PC-9 (cell line): ENCODE measurements around the gene ETF1.

ENCODE experiments used
- CTCF ChIP-seq: fragments of 200-600 bp; sonication (generic); conservative IDR thresholded peaks from 2 replicates; pipeline ENCODE4 v1.6.1; 2017; ENCODE audit warnings: mixed run types, antibody characterized with exemption, mild to moderate bottlenecking, moderate library complexity
- EZH2 ChIP-seq: fragments of 200-600 bp; sonication (generic); IDR thresholded peaks from 2 replicates; pipeline ENCODE4 v1.8.0; 2017; ENCODE audit warnings: antibody characterized with exemption, low read depth

GRCh38 chr5:138504799-138505198, 38.2 kb downstream of the ETF1 start:
- no peak for TF ChIP-seq CTCF
- TF ChIP-seq EZH2: no peak
